ENCODE measurements around the gene ELMO1.

ELMO1 gene

DNA sequence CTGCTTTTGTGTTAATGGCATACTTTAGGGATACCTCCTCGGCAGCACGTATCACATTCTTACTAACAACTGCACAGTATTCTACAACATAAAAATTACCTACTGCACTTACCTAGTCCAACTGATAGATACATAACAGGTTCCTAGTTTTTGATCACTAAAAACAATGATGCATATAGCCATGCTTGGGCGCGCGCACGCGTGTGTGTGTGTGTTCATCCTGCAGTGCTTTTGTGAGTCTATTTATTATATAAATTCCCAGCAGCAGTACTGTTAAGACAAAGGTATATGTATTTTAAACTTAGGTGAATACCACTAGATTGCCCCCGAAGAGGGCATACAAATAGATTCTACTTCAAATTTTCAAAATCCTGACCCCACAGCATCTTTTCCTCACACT is 181.4 kb downstream of the ELMO1 start:
- DNase-seq (ENCODE audit: insufficient read length) = no peak
- TF ChIP-seq POLR2AphosphoS5 (IDR thresholded peaks at IDR 0.05; ENCODE audit: low read depth, low read length) (no peak), TAF1 (IDR thresholded peaks at IDR 0.05; ENCODE audit: borderline replicate concordance, low read depth, low read length) (no peak), POLR2A (IDR thresholded peaks at IDR 0.05; ENCODE audit: low read depth, low read length) (no peak)
- no peak for FAIRE-seq

DNA sequence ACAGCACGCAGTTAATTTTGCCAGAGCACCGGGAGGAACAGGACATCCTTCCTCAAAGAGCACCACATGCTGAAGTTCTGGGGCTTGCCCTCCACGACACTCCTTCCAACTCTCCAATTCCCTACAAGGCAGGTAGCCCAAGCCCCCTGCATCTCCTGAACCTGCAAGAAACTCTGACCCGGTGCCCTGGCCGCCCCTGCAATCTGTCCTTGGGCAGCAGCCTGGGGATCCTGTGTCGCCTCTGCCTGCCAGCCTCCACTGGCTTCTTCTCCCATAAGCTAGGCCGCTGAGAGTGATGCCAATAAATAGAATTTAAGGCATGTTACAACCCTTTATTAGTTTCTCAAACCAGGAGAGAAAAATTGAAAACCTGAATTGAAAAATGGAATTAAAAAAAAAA is 182.8 kb downstream of the ELMO1 start:
- no peak for FAIRE-seq
- DNase-seq (ENCODE audit: insufficient read length) = no peak
- TF ChIP-seq TAF1 (IDR thresholded peaks at IDR 0.05; ENCODE audit: borderline replicate concordance, low read depth, low read length) (no peak), POLR2A (IDR thresholded peaks at IDR 0.05; ENCODE audit: low read depth, low read length) (no peak), POLR2AphosphoS5 (IDR thresholded peaks at IDR 0.05; ENCODE audit: low read depth, low read length) (no peak)

DNA sequence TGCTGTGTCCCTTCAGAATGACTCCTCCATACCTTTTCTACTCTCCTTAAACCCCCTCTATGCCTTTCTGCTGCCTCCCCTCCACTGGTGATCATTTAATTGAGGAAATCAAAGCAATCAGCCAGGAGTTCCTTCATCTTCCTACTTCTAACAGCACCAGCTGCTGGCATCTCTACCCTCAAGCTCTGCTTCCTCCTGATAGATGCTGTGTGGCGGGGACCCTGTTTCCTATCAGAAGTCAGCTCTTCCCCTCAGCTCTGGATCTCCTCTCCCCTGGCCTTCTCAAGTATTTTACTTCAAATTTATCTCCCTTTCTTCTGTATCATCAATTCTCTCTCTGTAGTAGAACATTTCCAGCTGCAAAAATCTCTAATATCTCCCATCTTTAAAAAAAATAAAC is 183.7 kb downstream of the ELMO1 start:
- FAIRE-seq = no peak
- no peak for DNase-seq (ENCODE audit: insufficient read length)
- no peak for TF ChIP-seq POLR2AphosphoS5 (IDR thresholded peaks at IDR 0.05; ENCODE audit: low read depth, low read length)
- no peak for TF ChIP-seq TAF1 (IDR thresholded peaks at IDR 0.05; ENCODE audit: borderline replicate concordance, low read depth, low read length)
- no peak for TF ChIP-seq POLR2A (IDR thresholded peaks at IDR 0.05; ENCODE audit: low read depth, low read length)

DNA sequence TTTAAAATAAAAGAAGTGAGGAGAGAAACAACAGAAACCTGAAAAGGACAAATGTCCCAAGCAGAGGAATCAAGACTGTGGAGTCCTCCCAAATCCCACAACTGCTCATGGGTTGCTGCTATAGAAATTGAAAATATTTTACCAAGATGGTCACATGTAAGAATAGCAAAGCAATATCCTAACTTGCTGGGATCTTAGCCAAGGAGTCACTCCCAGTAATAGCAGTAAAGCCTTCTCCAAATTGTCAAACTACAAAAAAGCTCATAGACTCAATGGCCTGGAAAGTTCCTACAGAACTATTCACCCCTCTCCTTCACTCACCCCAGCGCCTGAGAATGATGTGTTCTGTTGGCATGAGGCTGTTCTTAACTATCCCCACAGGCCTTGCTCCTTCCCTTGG is 186.5 kb downstream of the ELMO1 start:
- no peak for TF ChIP-seq TAF1 (IDR thresholded peaks at IDR 0.05; ENCODE audit: borderline replicate concordance, low read depth, low read length)
- no peak for TF ChIP-seq POLR2A (IDR thresholded peaks at IDR 0.05; ENCODE audit: low read depth, low read length)
- TF ChIP-seq POLR2AphosphoS5 (IDR thresholded peaks at IDR 0.05; ENCODE audit: low read depth, low read length) = no peak
- FAIRE-seq (no peak), DNase-seq (ENCODE audit: insufficient read length) (no peak)

DNA sequence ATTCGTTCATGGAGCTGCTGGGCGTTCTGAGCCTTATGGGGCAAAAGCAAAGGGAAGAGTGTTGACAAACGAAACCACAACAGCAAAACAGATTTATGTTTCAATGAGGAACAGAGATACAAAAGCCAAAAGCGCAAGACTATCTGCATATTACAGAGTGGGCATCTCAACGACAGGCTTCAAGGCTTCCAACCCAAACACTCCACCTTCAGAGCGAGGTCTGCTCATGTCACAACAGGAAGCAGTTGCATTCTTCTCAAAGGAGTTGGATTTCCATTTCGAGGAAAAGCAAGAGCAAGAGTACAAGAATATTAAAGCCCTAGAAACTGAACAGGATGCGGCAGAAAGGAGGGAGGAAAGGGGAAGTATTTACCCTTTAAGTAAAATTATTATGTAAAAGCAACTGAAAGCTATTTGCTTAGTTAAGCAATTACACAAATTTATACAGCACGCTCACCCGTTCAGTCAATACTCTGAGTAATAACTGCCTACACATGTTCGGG is 189.3 kb downstream of the ELMO1 start:
- no peak for DNase-seq (ENCODE audit: insufficient read length)

DNA sequence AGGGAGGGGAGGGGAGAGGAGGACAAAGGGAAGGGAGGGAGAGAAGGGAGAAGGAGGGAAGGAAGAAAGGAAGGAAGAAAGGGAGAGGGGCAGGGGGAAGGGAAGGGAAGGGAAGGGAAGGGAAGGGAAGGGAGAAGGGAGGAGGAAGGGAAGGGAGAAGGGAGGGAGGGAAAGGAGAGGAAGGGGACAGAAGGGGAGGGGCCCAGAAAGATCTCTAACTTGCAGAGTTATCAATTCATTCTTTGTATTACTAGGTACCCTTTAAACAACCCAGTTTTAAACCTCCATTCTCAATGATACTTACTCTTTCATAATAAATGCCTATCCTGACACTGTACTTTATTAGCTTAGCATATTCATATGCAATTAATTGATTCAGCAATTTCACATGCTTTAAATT is 192.0 kb downstream of the ELMO1 start:
- TF ChIP-seq POLR2AphosphoS5 (IDR thresholded peaks at IDR 0.05; ENCODE audit: low read depth, low read length) (no peak), TAF1 (IDR thresholded peaks at IDR 0.05; ENCODE audit: borderline replicate concordance, low read depth, low read length) (no peak), POLR2A (IDR thresholded peaks at IDR 0.05; ENCODE audit: low read depth, low read length) (no peak)
- no peak for DNase-seq (ENCODE audit: insufficient read length)
- no peak for FAIRE-seq

More for the DNA sequence above, 189.3 kb downstream of the ELMO1 start:
- no peak for TF ChIP-seq TAF1 (IDR thresholded peaks at IDR 0.05; ENCODE audit: borderline replicate concordance, low read depth, low read length)
- TF ChIP-seq POLR2AphosphoS5 (IDR thresholded peaks at IDR 0.05; ENCODE audit: low read depth, low read length) = no peak
- TF ChIP-seq POLR2A (IDR thresholded peaks at IDR 0.05; ENCODE audit: low read depth, low read length) = no peak
- FAIRE-seq = peak; percentile 57

DNA sequence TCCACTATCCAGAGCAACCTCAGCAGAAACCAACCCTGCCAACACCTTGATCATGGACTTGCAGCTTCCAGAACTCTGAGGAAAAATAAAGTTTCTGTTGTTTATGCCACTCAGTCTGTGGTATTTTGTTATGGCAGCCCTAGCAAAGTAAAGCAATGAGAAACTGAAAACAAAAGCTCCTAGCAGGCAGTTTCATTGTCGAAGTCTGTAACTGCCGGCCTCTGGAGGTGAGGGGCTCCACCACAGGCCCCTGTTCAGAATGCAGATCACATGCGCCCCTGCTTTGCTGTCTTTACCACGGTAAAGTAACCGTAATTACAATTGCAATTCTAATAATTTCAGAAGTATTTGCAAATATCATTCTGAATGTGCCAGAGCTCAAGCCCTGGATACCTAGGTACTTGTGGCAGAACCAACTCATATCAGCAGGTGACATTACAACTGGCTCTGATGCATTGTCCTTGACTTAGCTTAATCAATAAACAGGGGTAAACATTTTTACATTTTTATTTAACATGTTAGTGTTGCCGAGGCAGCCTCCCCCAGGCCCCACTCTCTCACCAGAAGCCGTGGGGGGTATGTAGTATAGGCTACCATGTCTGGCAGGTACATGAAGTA is 193.2 kb downstream of the ELMO1 start:
- no peak for TF ChIP-seq TAF1 (IDR thresholded peaks at IDR 0.05; ENCODE audit: borderline replicate concordance, low read depth, low read length)
- TF ChIP-seq POLR2A (IDR thresholded peaks at IDR 0.05; ENCODE audit: low read depth, low read length) = no peak
- no peak for TF ChIP-seq POLR2AphosphoS5 (IDR thresholded peaks at IDR 0.05; ENCODE audit: low read depth, low read length)
- DNase-seq (ENCODE audit: insufficient read length) = no peak
- FAIRE-seq = no peak

DNA sequence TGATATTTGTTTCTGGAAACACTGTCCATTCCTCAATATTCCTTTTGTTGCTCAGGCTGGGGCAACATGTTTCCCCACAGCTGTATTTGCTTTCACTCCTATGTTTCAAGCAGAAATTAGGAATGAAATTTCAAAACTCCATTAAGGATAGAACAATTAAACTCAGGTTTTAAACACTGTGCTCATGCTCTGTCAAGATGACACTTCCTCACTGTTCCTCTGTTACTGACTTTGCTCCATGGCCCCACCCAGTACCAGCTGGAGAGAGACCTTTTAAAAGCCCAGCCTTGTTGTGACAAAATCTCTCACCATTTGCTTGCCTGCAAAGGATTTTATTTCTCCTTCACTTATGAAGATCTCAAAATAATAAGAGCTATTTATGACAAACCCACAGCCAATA is 197.4 kb downstream of the ELMO1 start:
- FAIRE-seq (no peak), DNase-seq (ENCODE audit: insufficient read length) (no peak)

GRCh38 chr7:37249240-37249639 is 199.4 kb downstream of the ELMO1 start:
- FAIRE-seq (no peak), DNase-seq (ENCODE audit: insufficient read length) (no peak)
- TF ChIP-seq TAF1 (IDR thresholded peaks at IDR 0.05; ENCODE audit: borderline replicate concordance, low read depth, low read length) = no peak
- TF ChIP-seq POLR2A (IDR thresholded peaks at IDR 0.05; ENCODE audit: low read depth, low read length) = no peak
- TF ChIP-seq POLR2AphosphoS5 (IDR thresholded peaks at IDR 0.05; ENCODE audit: low read depth, low read length) = no peak

More for the DNA sequence above, 197.4 kb downstream of the ELMO1 start:
- TF ChIP-seq TAF1 (IDR thresholded peaks at IDR 0.05; ENCODE audit: borderline replicate concordance, low read depth, low read length) = no peak
- no peak for TF ChIP-seq POLR2AphosphoS5 (IDR thresholded peaks at IDR 0.05; ENCODE audit: low read depth, low read length)
- TF ChIP-seq POLR2A (IDR thresholded peaks at IDR 0.05; ENCODE audit: low read depth, low read length) = no peak

GRCh38 chr7:37248396-37248861 is 200.2 kb downstream of the ELMO1 start:
- DNase-seq (ENCODE audit: insufficient read length) (no peak), FAIRE-seq (no peak)
- TF ChIP-seq POLR2A (IDR thresholded peaks at IDR 0.05; ENCODE audit: low read depth, low read length) = no peak
- TF ChIP-seq TAF1 (IDR thresholded peaks at IDR 0.05; ENCODE audit: borderline replicate concordance, low read depth, low read length) = no peak
- TF ChIP-seq POLR2AphosphoS5 (IDR thresholded peaks at IDR 0.05; ENCODE audit: low read depth, low read length) = no peak

DNA sequence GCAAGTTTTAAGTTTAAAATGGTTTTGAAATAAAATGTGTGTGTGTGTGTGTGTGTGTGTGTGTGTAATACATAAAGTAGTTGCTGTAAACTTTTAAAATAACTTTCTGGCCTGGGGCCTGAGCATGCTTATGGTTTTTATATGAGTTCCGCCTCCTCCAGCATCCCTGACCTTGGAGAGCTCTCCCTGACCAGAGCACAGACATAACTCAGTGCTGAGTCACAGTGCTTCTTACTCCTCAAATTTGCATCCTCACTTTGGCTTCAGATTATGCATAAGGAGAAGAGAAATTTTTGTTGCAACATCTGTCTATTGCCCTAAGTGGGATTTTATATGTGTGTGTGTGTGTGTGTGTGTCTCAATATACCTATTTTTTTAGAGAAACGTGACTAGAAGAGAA is 200.8 kb downstream of the ELMO1 start:
- TF ChIP-seq TAF1 (IDR thresholded peaks at IDR 0.05; ENCODE audit: borderline replicate concordance, low read depth, low read length) (no peak), POLR2A (IDR thresholded peaks at IDR 0.05; ENCODE audit: low read depth, low read length) (no peak), POLR2AphosphoS5 (IDR thresholded peaks at IDR 0.05; ENCODE audit: low read depth, low read length) (no peak)

DNA sequence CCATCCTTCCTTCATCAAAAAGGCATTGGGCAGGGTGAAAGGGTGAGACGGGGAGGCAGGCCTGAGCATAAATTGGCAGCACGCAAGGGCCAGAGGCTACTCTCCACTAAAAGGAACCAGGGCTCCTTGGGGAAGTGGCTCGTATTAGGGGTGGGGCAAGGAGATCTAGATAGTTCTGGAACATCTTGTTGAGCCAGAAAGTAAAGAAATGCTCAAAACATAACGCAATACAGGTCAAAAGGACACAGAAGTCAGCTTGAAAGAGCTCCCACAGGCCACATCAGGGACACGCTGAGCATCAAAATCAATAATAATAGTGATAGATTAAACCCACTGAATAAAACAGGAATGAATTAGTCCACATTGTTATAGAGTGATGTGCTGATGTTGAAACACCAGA is 203.1 kb downstream of the ELMO1 start:
- no peak for DNase-seq (ENCODE audit: insufficient read length)
- no peak for FAIRE-seq

More for the DNA sequence above, 200.8 kb downstream of the ELMO1 start:
- DNase-seq (ENCODE audit: insufficient read length) (no peak), FAIRE-seq (no peak)

More for the DNA sequence above, 203.1 kb downstream of the ELMO1 start:
- TF ChIP-seq TAF1 (IDR thresholded peaks at IDR 0.05; ENCODE audit: borderline replicate concordance, low read depth, low read length) = no peak
- TF ChIP-seq POLR2AphosphoS5 (IDR thresholded peaks at IDR 0.05; ENCODE audit: low read depth, low read length) = no peak
- no peak for TF ChIP-seq POLR2A (IDR thresholded peaks at IDR 0.05; ENCODE audit: low read depth, low read length)

Data from GM12892 (cell line).